Transverse colon (tissue), 4 donors: ENCODE measurements around the gene SNX6. TPM values are rescaled to one million over a fixed set of nuclear protein-coding genes. Genes with fewer than 3 reads are reported as not detected.

Experiments
- DNase-seq: peaks from one replicate; pipeline ENCODE4 v3.0.0-alpha.2; 2019
- H3K27ac ChIP-seq, 4 donors: fragments of 200-600 bp; sonication (generic); 2 replicates each; pipeline ENCODE4 v1.5.1; 2016 to 2018; ENCODE audit warnings: inconsistent platforms in 4 of 4
- H3K27me3 ChIP-seq: fragments of 200-600 bp; sonication (generic); 2 replicates; pipeline ENCODE4 v1.5.1; 2017; ENCODE audit warnings: inconsistent platforms
- H3K36me3 ChIP-seq, 4 donors: fragments of 200-600 bp; sonication (generic); 2 replicates each; pipeline ENCODE4 v1.5.1; 2017 to 2019; ENCODE audit warnings: inconsistent platforms in 4 of 4
- H3K4me1 ChIP-seq, 4 donors: fragments of 200-600 bp; sonication (generic); 2 replicates each; pipeline ENCODE4 v1.5.1; 2017 to 2020; ENCODE audit warnings: inconsistent platforms in 4 of 4
- H3K4me3 ChIP-seq, 4 donors: fragments of 200-600 bp; sonication (generic); 1 replicate in 1 of 4; 2 replicates in 3 of 4; pipeline versions ENCODE4 v1.5.1 to v1.6.1; 2017 to 2019; ENCODE audit warnings: inconsistent platforms in 4 of 4
- H3K9me3 ChIP-seq, 2 donors: fragments of 200-600 bp; sonication (generic); 2 replicates each; pipeline ENCODE4 v1.5.1; 2017 to 2019; ENCODE audit warnings: inconsistent platforms in 2 of 2
- EP300 ChIP-seq: sonication (generic); formaldehyde crosslinking; IDR thresholded peaks from one replicate; pipeline ENCODE4 v1.6.1; 2017; ENCODE audit warnings: antibody characterized with exemption, low read depth
- POLR2A ChIP-seq: fragments of 450-650 bp; IDR thresholded peaks from one replicate; pipeline ENCODE4 v1.6.1; 2016; ENCODE audit warnings: antibody characterized with exemption, mild to moderate bottlenecking, moderate library complexity
- POLR2AphosphoS5 ChIP-seq, 3 donors: sonication (generic); formaldehyde crosslinking; IDR thresholded peaks; one replicate each; pipeline ENCODE4 v1.6.1; 2016; ENCODE audit warnings: antibody characterized with exemption in 3 of 3
- WGBS, 2 donors: methylation state at CpG; one replicate each; pipeline ENCODE4 v1.1.5; 2018; ENCODE audit warnings: low coverage in 1 of 2; 5-methylcytosine and 5-hydroxymethylcytosine counted together
- in situ Hi-C, 4 donors: fragments of 200-750 bp; cut with MboI; loops; one replicate each; pipeline versions ENCODE4 v1.15.0 to v1.15.1; 2017; ENCODE audit warnings: low sequenced_read_pairs in 3 of 4, low pct_ligation_motif_present in 1 of 4, low pct_unique_long_range_greater_than_20kb in 1 of 4
- intact Hi-C: fragments of 100-400 bp; cut with DNase I; formaldehyde crosslinking; loops from one replicate; pipeline ENCODE4 v1.15.1; 2023; ENCODE audit warnings: low total_unique reads
- total RNA-seq, 4 donors: library from RNA; depleted of rRNA; stranded (reverse); fragments of >200 nt; gene quantifications; one replicate each; pipeline ENCODE4 v1.1.0, GENCODE V29; 2016
- TF ChIP-seq, protein P1 (sequence below), 5 experiments: fragments of 200-600 bp in 3 of 5; fragments of 450-650 bp in 2 of 5; sonication (generic) in 3 of 5; IDR thresholded peaks; 1 replicate in 2 of 5; 2 replicates in 3 of 5; pipeline ENCODE4 v1.5.1; 2016 to 2017; ENCODE audit warnings: antibody characterized with exemption in 5 of 5, inconsistent platforms in 3 of 5, mild to moderate bottlenecking in 2 of 5, moderate library complexity in 1 of 5

The SNX6 gene
- total RNA-seq, 4 donors from 2014 or later, result 45.6 to 157 (median 118) TPM

DNA sequence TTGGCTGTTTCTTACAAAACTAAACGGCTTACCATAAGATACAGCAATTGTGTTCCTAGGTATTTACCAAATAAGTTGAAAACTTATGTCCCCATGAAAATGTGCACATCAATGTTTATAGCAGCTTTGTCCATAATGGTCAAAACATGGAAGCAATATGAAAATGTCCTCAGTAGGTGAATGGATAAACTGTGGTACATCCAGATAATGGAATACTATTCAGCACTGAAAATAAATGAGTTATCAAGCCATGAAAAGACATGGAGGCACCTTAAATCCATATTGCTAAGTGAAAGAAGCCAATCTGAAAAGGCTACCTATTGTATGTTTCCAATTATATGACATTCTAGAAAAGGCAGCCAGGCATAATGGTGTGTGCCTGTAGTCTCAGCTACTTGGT lies 43.8 kb upstream of the SNX6 start:
- no peak overlapping the region for H3K4me3 ChIP-seq
- intact Hi-C loops (loop anchor here (5.0 kb wide), 1 partner anchor 49 kb away; no protein-coding TSS in a partner anchor), in situ Hi-C loops (loop anchor here (5.0 to 25.0 kb wide), 3 partner anchors 49 to 764 kb away; no protein-coding TSS in a partner anchor)
- no peak for DNase-seq
- peaks cover 0 to 3% (median 0%) of the 10 kb centered on the region in 4 donors for H3K4me1 ChIP-seq
- no peak overlapping the region for H3K27ac ChIP-seq
- no peaks in the 10 kb centered on the region for H3K9me3 ChIP-seq
- H3K27me3 ChIP-seq, result no peaks in the 10 kb centered on the region
- WGBS, 2 donors, result 73 to 83% methylated on average over 1 of the region's 1 CpG
- no peaks in the 10 kb centered on the region for H3K36me3 ChIP-seq
- TF ChIP-seq POLR2AphosphoS5 (IDR thresholded peaks at IDR 0.05) (no peak), POLR2A (no peak), EP300 (no peak)
- TF ChIP-seq, protein P1, sequence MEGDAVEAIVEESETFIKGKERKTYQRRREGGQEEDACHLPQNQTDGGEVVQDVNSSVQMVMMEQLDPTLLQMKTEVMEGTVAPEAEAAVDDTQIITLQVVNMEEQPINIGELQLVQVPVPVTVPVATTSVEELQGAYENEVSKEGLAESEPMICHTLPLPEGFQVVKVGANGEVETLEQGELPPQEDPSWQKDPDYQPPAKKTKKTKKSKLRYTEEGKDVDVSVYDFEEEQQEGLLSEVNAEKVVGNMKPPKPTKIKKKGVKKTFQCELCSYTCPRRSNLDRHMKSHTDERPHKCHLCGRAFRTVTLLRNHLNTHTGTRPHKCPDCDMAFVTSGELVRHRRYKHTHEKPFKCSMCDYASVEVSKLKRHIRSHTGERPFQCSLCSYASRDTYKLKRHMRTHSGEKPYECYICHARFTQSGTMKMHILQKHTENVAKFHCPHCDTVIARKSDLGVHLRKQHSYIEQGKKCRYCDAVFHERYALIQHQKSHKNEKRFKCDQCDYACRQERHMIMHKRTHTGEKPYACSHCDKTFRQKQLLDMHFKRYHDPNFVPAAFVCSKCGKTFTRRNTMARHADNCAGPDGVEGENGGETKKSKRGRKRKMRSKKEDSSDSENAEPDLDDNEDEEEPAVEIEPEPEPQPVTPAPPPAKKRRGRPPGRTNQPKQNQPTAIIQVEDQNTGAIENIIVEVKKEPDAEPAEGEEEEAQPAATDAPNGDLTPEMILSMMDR (IDR thresholded peaks at IDR 0.05), result no peak

DNA sequence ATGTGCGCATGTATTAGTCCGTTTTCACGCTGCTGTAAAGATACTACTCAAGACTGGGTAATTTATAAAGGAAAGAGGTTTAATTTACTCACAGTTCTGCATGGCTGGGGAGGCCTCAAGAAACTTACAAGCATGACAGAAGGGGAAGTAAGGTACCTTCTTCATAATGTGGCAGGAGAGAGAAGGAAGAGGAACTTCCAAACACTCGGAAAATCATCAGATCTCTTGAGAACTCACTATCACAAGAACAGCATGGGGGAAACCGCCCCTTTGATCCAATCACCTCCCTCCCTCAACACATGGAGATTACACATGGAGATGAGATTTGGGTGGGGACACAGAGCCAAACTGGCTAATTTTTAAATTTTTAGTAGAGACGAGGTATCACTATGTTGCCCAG lies 41.8 kb upstream of the SNX6 start:
- in situ Hi-C loops, result loop anchor here (5.0 to 25.0 kb wide), 3 partner anchors 51 to 766 kb away; no protein-coding TSS in a partner anchor
- WGBS, 2 donors, result 64 to 74% methylated on average over 5 to 6 of the region's 6 CpGs
- no peak for DNase-seq

DNA sequence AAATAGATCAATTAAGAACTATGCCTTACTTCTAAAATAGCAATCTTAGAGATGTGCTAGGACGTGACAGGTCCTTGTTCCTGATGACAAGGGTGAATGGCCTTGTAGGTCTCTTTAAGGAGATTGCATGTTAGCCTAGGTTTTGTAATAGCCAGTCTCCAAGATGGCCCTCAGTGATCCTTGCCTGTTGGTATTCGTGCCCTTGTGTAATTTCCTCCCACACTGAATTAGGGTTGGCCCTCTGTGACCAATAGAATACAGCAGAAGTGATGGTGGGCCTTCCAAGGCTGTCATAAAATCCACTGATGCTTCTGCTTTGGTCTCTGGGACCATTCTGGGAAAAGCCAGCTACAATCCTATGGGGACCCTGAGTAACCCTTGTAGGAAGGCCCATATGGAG lies 38.2 kb upstream of the SNX6 start:
- Histone ChIP-seq H3K27me3 (no peaks in the 10 kb centered on the region), H3K27ac (no peak overlapping the region), H3K36me3 (no peaks in the 10 kb centered on the region), H3K9me3 (no peaks in the 10 kb centered on the region), H3K4me3 (no peak overlapping the region), H3K4me1 (no peaks in the 10 kb centered on the region)
- intact Hi-C loops (no loop called here), in situ Hi-C loops (loop anchor here in 1 of 4 donors (25.0 kb wide), 1 partner anchor 769 kb away; no protein-coding TSS in a partner anchor)
- TF ChIP-seq, protein P1 (IDR thresholded peaks at IDR 0.05), result no peak
- TF ChIP-seq EP300, result no peak
- no peak for TF ChIP-seq POLR2AphosphoS5 (IDR thresholded peaks at IDR 0.05)
- TF ChIP-seq POLR2A, result no peak
- no peak for DNase-seq
- WGBS, 2 donors, result 76 to 80% methylated on average over 1 to 2 of the region's 2 CpGs

More for the DNA sequence above, 41.8 kb upstream of the SNX6 start:
- Histone ChIP-seq H3K4me3 (no peak overlapping the region), H3K36me3 (no peaks in the 10 kb centered on the region), H3K9me3 (no peaks in the 10 kb centered on the region), H3K4me1 (no peaks in the 10 kb centered on the region), H3K27me3 (no peaks in the 10 kb centered on the region), H3K27ac (no peak overlapping the region)
- TF ChIP-seq, protein P1 (IDR thresholded peaks at IDR 0.05), result no peak
- TF ChIP-seq POLR2AphosphoS5 (IDR thresholded peaks at IDR 0.05) (no peak), POLR2A (no peak), EP300 (no peak)
- intact Hi-C loops, result loop anchor here (5.0 kb wide), 1 partner anchor 51 kb away; no protein-coding TSS in a partner anchor

DNA sequence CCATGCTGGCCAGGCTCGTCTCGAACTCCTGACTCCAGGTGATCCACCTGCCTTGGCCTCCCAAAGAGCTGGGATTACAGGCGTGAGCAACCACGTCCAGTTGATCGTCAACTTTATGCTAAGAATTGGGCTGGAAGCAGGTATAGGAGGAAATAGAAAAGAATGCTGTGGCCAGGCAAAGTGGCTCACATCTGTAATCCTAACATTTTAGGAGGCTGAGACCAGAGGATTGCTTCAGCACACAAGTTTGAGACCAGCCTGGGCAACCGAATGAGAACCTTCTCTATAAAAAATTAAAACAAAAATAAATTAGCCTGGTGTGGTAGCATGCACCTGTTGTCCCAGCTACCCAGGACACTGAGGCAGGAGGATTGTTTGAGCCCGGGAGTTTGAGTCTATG lies 37.1 kb upstream of the SNX6 start:
- in situ Hi-C loops (loop anchor here in 1 of 4 donors (25.0 kb wide), 1 partner anchor 770 kb away; no protein-coding TSS in a partner anchor), intact Hi-C loops (loop anchor here (2.0 kb wide), 1 partner anchor 32 kb away; no protein-coding TSS in a partner anchor)
- 86 to 94% methylated on average over 7 of the region's 7 CpGs for WGBS, 2 donors

More for the DNA sequence above, 37.1 kb upstream of the SNX6 start:
- Histone ChIP-seq H3K4me1 (no peaks in the 10 kb centered on the region), H3K4me3 (no peak overlapping the region), H3K9me3 (no peaks in the 10 kb centered on the region), H3K36me3 (no peaks in the 10 kb centered on the region), H3K27me3 (no peaks in the 10 kb centered on the region), H3K27ac (peak overlapping the region in 1 of 4 donors; percentile 31)
- DNase-seq, result no peak
- TF ChIP-seq POLR2A (no peak), EP300 (no peak), POLR2AphosphoS5 (IDR thresholded peaks at IDR 0.05) (no peak)
- TF ChIP-seq, protein P1 (IDR thresholded peaks at IDR 0.05), result no peak
